OCI-LY3 (cell line): ENCODE data around the gene IFI6.

Experiments used
- CTCF ChIP-seq: fragments of 200-600, 300-600 bp; sonication (generic); IDR thresholded peaks from 2 replicates; pipeline ENCODE4 v1.5.1; 2014; ENCODE audit warnings: antibody characterized with exemption, low read length, low read depth
- EZH2phosphoT487 ChIP-seq: fragments of 200-600 bp; shearing (Covaris generic); IDR thresholded peaks from 2 replicates; pipeline ENCODE4 v1.6.1; 2018; ENCODE audit warnings: antibody characterized with exemption, mixed run types, low read depth

- no peak for TF ChIP-seq CTCF
- no peak for TF ChIP-seq EZH2phosphoT487
Observed at GRCh38 chr1:27644369-27645070, 27.5 kb downstream of the IFI6 start.
